ENCODE data around the gene CHMP6. TPM values are rescaled to one million over a fixed set of nuclear protein-coding genes. Genes with fewer than 3 reads are reported as not detected.
"Not testable (repeated sequence)": the region's sequence is repeated elsewhere in the genome, so short reads cannot be mapped to it uniquely, and the experiment has no call there.

Gene CHMP6
- total and polyA plus RNA-seq, 12 donors: 17.5 to 30.6 (median 22.8) TPM

DNA sequence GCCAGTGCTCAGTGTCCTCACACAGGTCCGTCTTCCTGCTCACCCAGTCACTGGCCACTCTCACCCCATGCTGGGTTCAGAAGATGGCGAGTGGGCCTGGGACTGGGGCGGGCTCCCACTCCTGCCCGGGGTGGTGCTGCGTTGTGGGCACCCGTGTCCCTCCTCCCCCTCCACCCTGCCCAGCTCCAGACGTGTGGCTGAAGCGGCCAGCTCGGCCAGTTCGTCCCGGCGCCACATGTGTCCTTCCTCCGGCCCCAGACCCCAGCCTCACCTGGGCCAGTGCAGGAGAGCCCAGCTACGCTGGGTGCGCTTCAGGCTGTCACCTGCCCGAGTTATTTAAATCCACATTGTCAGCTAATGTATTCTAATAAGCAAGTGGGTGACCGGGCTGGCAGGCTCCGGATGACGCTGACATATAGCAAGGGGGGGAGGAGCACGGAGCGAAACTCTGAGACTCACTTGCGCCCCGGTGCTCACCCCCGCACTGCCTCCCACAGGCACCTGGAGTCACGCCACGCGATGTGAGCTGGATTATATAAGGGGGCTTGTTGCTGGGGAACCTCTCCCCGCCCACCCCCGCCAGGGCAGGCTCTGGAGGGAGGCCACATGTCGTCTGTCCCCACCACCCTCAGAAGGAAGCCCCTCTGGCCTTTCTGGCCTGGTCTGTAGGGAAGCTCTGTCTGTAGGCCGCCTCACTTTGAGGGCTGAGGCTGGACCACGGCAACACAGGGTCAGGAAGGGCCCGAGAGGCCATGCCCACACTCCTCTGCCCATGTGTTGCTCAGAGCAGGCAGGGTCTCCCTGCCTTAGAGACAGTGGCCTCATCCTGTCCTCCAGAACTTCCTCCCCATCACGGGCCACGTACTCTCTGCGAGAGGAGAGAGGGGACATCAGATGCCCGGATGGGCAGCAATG, 36.2 kb downstream of the CHMP6 start:
- H3K9me3 ChIP-seq: no peaks in the 10 kb centered on the region
- H3K36me3 ChIP-seq: peaks cover 0 to 11% (median 0%) of the 10 kb centered on the region in 9 donors
- TF ChIP-seq CTCF (IDR thresholded peaks at IDR 0.05): no peak
- intact Hi-C loops (cut with DNase I): loop anchor here in 3 of 10 donors (2.0 to 10.0 kb wide), 2 partner anchors 69 to 217 kb away; no protein-coding TSS in a partner anchor
- ATAC-seq (no peak), DNase-seq (no peak)
- WGBS, 2 donors: 61 to 65% methylated on average over 35 to 37 of the region's 37 CpGs
- peaks cover 0 to 35% (median 28%) of the 10 kb centered on the region in 7 donors for H3K27me3 ChIP-seq
- no peak overlapping the region for H3K4me3 ChIP-seq
- H3K4me1 ChIP-seq: peaks cover 8 to 39% (median 28%) of the 10 kb centered on the region in 9 donors
- no peak overlapping the region for H3K27ac ChIP-seq

- no peak overlapping the region for H3K27ac ChIP-seq
- WGBS, 2 donors: 25 to 27% methylated on average over 12 of the region's 12 CpGs
- intact Hi-C loops (cut with DNase I): loop anchor here in 1 of 10 donors (10.0 kb wide), 1 partner anchor 216 kb away; no protein-coding TSS in a partner anchor
- peaks cover 0 to 35% (median 28%) of the 10 kb centered on the region in 7 donors for H3K27me3 ChIP-seq
- peaks cover 0 to 12% (median 0%) of the 10 kb centered on the region in 9 donors for H3K36me3 ChIP-seq
- TF ChIP-seq CTCF (IDR thresholded peaks at IDR 0.05): no peak
- no peak for DNase-seq
- no peaks in the 10 kb centered on the region for H3K9me3 ChIP-seq
- H3K4me1 ChIP-seq: peaks cover 8 to 44% (median 33%) of the 10 kb centered on the region in 9 donors
- no peak overlapping the region for H3K4me3 ChIP-seq
- ATAC-seq: no peak
Measured at GRCh38 chr17:81028506-81028858, 36.8 kb downstream of the CHMP6 start.

- H3K4me1 ChIP-seq: peaks cover 8 to 43% (median 36%) of the 10 kb centered on the region in 9 donors
- no peak overlapping the region for H3K27ac ChIP-seq
- no peak overlapping the region for H3K4me3 ChIP-seq
- intact Hi-C loops (cut with DNase I): loop anchor here in 2 of 10 donors (2.0 to 10.0 kb wide), 2 partner anchors 71 to 215 kb away; no protein-coding TSS in a partner anchor
- no peak for TF ChIP-seq CTCF (IDR thresholded peaks at IDR 0.05)
- H3K27me3 ChIP-seq: peaks cover 0 to 35% (median 28%) of the 10 kb centered on the region in 7 donors
- DNase-seq (no peak), ATAC-seq (no peak)
- WGBS, 2 donors: 93 to 94% methylated on average over 11 of the region's 11 CpGs
- H3K36me3 ChIP-seq: peaks cover 0 to 12% (median 0%) of the 10 kb centered on the region in 9 donors
- H3K9me3 ChIP-seq: no peaks in the 10 kb centered on the region
Measured at GRCh38 chr17:81029859-81030258, 38.2 kb downstream of the CHMP6 start.

- intact Hi-C loops (cut with DNase I): loop anchor here in 1 of 10 donors (2.0 kb wide), 1 partner anchor 70 kb away; no protein-coding TSS in a partner anchor
- not testable (repeated sequence) for DNase-seq, H3K4me3 ChIP-seq, ATAC-seq, H3K9me3 ChIP-seq, H3K27ac ChIP-seq
- Histone ChIP-seq H3K36me3 (peaks cover 0 to 12% (median 0%) of the 10 kb centered on the region in 9 donors), H3K4me1 (peaks cover 8 to 43% (median 36%) of the 10 kb centered on the region in 9 donors), H3K27me3 (peaks cover 0 to 33% (median 28%) of the 10 kb centered on the region in 7 donors)
- WGBS, 2 donors: 95 to 97% methylated on average over 9 of the region's 9 CpGs
Measured at GRCh38 chr17:81030312-81030711, 38.7 kb downstream of the CHMP6 start.
